CD4-positive, CD25-positive, alpha-beta regulatory T cell (primary cell): ENCODE data around the gene SPECC1. TPM values are rescaled to one million over a fixed set of nuclear protein-coding genes. Genes with fewer than 3 reads are reported as not detected.
A peak's percentile ranks its signal among the peaks of the same experiment; 100 is the strongest.
"Not testable (repeated sequence)": the region's sequence is repeated elsewhere in the genome, so short reads cannot be mapped to it uniquely, and the experiment has no call there.

Source experiments
- ATAC-seq, 2 donors: fragments of 150-1000 bp; cut with Tn5 transposase; one replicate each; pipeline ENCODE4 v1.10.0; 2021; ENCODE audit warnings: low read depth in 2 of 2, moderate number of reproducible peaks in 2 of 2, moderate library complexity in 1 of 2
- DNase-seq, 3 donors: peaks; one replicate each; pipeline versions ENCODE4 v3.0.0 to v3.0.0-alpha.2; 2012 to 2022; ENCODE audit warnings: mixed read lengths in 1 of 3
- H3K27ac ChIP-seq: one replicate; pipeline ENCODE4 v1.7.0; 2013; ENCODE audit warnings: mild to moderate bottlenecking, low read length; ENCODE audit not compliant: insufficient read depth, poor library complexity, severe bottlenecking
- H3K27me3 ChIP-seq: one replicate; pipeline ENCODE4 v1.7.0; 2013; ENCODE audit warnings: low read length; ENCODE audit not compliant: control insufficient read depth, insufficient read depth
- H3K36me3 ChIP-seq: one replicate; pipeline ENCODE4 v1.7.0; 2013; ENCODE audit warnings: mild to moderate bottlenecking, low read length, moderate library complexity; ENCODE audit not compliant: control insufficient read depth, insufficient read depth
- H3K4me1 ChIP-seq: 2 replicates; pipeline ENCODE4 v1.7.0; 2013; ENCODE audit warnings: mild to moderate bottlenecking, low read length; ENCODE audit not compliant: insufficient read depth, control insufficient read depth, poor library complexity, severe bottlenecking
- H3K4me3 ChIP-seq: one replicate; pipeline ENCODE4 v1.7.0; 2013; ENCODE audit warnings: low read depth, mild to moderate bottlenecking, low read length, moderate library complexity
- H3K9me3 ChIP-seq, 2 experiments: 1 replicate in 1 of 2; 2 replicates in 1 of 2; pipeline ENCODE4 v1.7.0; 2013; ENCODE audit warnings: low read length in 2 of 2, mild to moderate bottlenecking in 1 of 2, moderate library complexity in 1 of 2; ENCODE audit not compliant: control insufficient read depth in 2 of 2
- H3K27ac Mint-ChIP-seq, 3 donors: one replicate each; pipeline ENCODE4 v1.8.0; 2020 to 2022; ENCODE audit warnings: mild to moderate bottlenecking in 3 of 3, mixed read lengths in 3 of 3, moderate library complexity in 2 of 3
- H3K27me3 Mint-ChIP-seq: one replicate; pipeline ENCODE4 v1.8.0; 2022; ENCODE audit warnings: mild to moderate bottlenecking, mixed read lengths
- H3K36me3 Mint-ChIP-seq: one replicate; pipeline ENCODE4 v1.8.0; 2020; ENCODE audit warnings: mixed read lengths
- H3K4me1 Mint-ChIP-seq, 4 donors: one replicate each; pipeline ENCODE4 v1.8.0; 2020 to 2022; ENCODE audit warnings: mixed read lengths in 4 of 4, mild to moderate bottlenecking in 1 of 4
- H3K4me3 Mint-ChIP-seq, 4 donors: one replicate each; pipeline ENCODE4 v1.8.0; 2020 to 2022; ENCODE audit warnings: mild to moderate bottlenecking in 4 of 4, mixed read lengths in 4 of 4, moderate library complexity in 3 of 4
- H3K9me3 Mint-ChIP-seq, 7 donors: one replicate each; pipeline ENCODE4 v1.8.0; 2020 to 2022; ENCODE audit warnings: mixed read lengths in 7 of 7, mild to moderate bottlenecking in 3 of 7, moderate library complexity in 2 of 7
- polyA plus RNA-seq, 4 donors: library from polyadenylated mRNA; unstranded; fragments of 300-500 nt; fragmentation: Illumina TruSeq; gene quantifications; one replicate each; pipeline ENCODE4 v1.2.3, GENCODE V29; 2021
- total RNA-seq: library from RNA; stranded (reverse); gene quantifications from one replicate; pipeline ENCODE4 v1.2.3, GENCODE V29; 2022

Gene SPECC1
- total and polyA plus RNA-seq, 5 donors from 2014 or later = 0.62 to 6.5 (median 1.2) TPM

GRCh38 chr17:20224379-20224778 is 215.2 kb downstream of the SPECC1 start:
- Histone ChIP-seq H3K36me3 (no peaks in the 10 kb centered on the region), H3K4me1 (no peaks in the 10 kb centered on the region), H3K27ac (no peak overlapping the region), H3K9me3 (no peaks in the 10 kb centered on the region), H3K4me3 (no peak overlapping the region), H3K27me3 (no peaks in the 10 kb centered on the region)
- Mint-ChIP-seq H3K4me3 (no peak overlapping the region), H3K4me1 (peaks cover 0 to 10% (median 3%) of the 10 kb centered on the region in 4 donors), H3K27ac (no peak overlapping the region), H3K36me3 (peaks cover 6% of the 10 kb centered on the region), H3K27me3 (peaks cover 4% of the 10 kb centered on the region), H3K9me3 (peaks cover 0 to 2% (median 0%) of the 10 kb centered on the region in 7 donors)
- ATAC-seq = no peak
- no peak for DNase-seq

GRCh38 chr17:20225162-20226115 is 216.3 kb downstream of the SPECC1 start:
- H3K27me3 ChIP-seq = no peaks in the 10 kb centered on the region
- Mint-ChIP-seq H3K36me3 (peaks cover 6% of the 10 kb centered on the region), H3K4me1 (peaks cover 0 to 10% (median 2%) of the 10 kb centered on the region in 4 donors), H3K4me3 (no peak overlapping the region), H3K9me3 (peaks cover 0 to 2% (median 0%) of the 10 kb centered on the region in 7 donors), H3K27me3 (peaks cover 4% of the 10 kb centered on the region), H3K27ac (no peak overlapping the region)
- no peak for DNase-seq
- H3K27ac ChIP-seq = no peak overlapping the region
- H3K4me1 ChIP-seq = no peaks in the 10 kb centered on the region
- no peak for ATAC-seq
- no peaks in the 10 kb centered on the region for H3K9me3 ChIP-seq
- H3K4me3 ChIP-seq = no peak overlapping the region
- no peaks in the 10 kb centered on the region for H3K36me3 ChIP-seq

- Histone ChIP-seq H3K36me3 (no peaks in the 10 kb centered on the region), H3K4me3 (no peak overlapping the region), H3K4me1 (no peaks in the 10 kb centered on the region), H3K9me3 (no peaks in the 10 kb centered on the region), H3K27ac (no peak overlapping the region), H3K27me3 (no peaks in the 10 kb centered on the region)
- DNase-seq = peak; percentile 38 to 83 (median 65)
- Mint-ChIP-seq H3K27me3 (no peaks in the 10 kb centered on the region), H3K27ac (no peak overlapping the region), H3K9me3 (peaks cover 0 to 2% (median 0%) of the 10 kb centered on the region in 7 donors), H3K36me3 (peaks cover 6% of the 10 kb centered on the region), H3K4me1 (peaks cover 0 to 10% (median 2%) of the 10 kb centered on the region in 4 donors), H3K4me3 (no peak overlapping the region)
- ATAC-seq = peak; percentile 76 to 78
Measured at GRCh38 chr17:20226814-20227482, 217.8 kb downstream of the SPECC1 start.

- not testable (repeated sequence) for DNase-seq, H3K4me1 ChIP-seq, ATAC-seq, H3K36me3 Mint-ChIP-seq, H3K27ac Mint-ChIP-seq, H3K27me3 Mint-ChIP-seq, H3K36me3 ChIP-seq, H3K4me3 ChIP-seq, H3K9me3 Mint-ChIP-seq, H3K27ac ChIP-seq, H3K27me3 ChIP-seq, H3K9me3 ChIP-seq, H3K4me1 Mint-ChIP-seq
- peak overlapping the region in 1 of 4 donors; percentile 49 for H3K4me3 Mint-ChIP-seq
Measured at GRCh38 chr17:20227720-20228370, 218.7 kb downstream of the SPECC1 start.

GRCh38 chr17:20228410-20228809 is 219.3 kb downstream of the SPECC1 start:
- H3K36me3 ChIP-seq = no peaks in the 10 kb centered on the region
- H3K4me1 Mint-ChIP-seq = peaks cover 0 to 10% (median 2%) of the 10 kb centered on the region in 4 donors
- H3K9me3 ChIP-seq = no peaks in the 10 kb centered on the region
- H3K4me1 ChIP-seq = no peaks in the 10 kb centered on the region
- H3K27ac Mint-ChIP-seq = no peak overlapping the region
- DNase-seq = no peak
- no peak overlapping the region for H3K4me3 ChIP-seq
- ATAC-seq = no peak
- H3K27me3 ChIP-seq = no peaks in the 10 kb centered on the region
- H3K9me3 Mint-ChIP-seq = no peaks in the 10 kb centered on the region
- peaks cover 6% of the 10 kb centered on the region for H3K36me3 Mint-ChIP-seq
- H3K27ac ChIP-seq = no peak overlapping the region
- no peak overlapping the region for H3K4me3 Mint-ChIP-seq
- H3K27me3 Mint-ChIP-seq = no peaks in the 10 kb centered on the region

- no peak overlapping the region for H3K27ac ChIP-seq
- no peak overlapping the region for H3K27ac Mint-ChIP-seq
- H3K9me3 ChIP-seq = no peaks in the 10 kb centered on the region
- no peaks in the 10 kb centered on the region for H3K27me3 Mint-ChIP-seq
- no peak for ATAC-seq
- peaks cover 3% of the 10 kb centered on the region for H3K36me3 Mint-ChIP-seq
- H3K4me1 ChIP-seq = no peaks in the 10 kb centered on the region
- no peaks in the 10 kb centered on the region for H3K9me3 Mint-ChIP-seq
- no peak for DNase-seq
- no peaks in the 10 kb centered on the region for H3K36me3 ChIP-seq
- no peak overlapping the region for H3K4me3 Mint-ChIP-seq
- no peaks in the 10 kb centered on the region for H3K27me3 ChIP-seq
- peaks cover 0 to 10% (median 4%) of the 10 kb centered on the region in 4 donors for H3K4me1 Mint-ChIP-seq
- H3K4me3 ChIP-seq = no peak overlapping the region
Measured at GRCh38 chr17:20228860-20229259, 219.7 kb downstream of the SPECC1 start.

- no peak for ATAC-seq
- no peak overlapping the region for H3K4me3 Mint-ChIP-seq
- no peaks in the 10 kb centered on the region for H3K36me3 Mint-ChIP-seq
- no peak overlapping the region for H3K27ac ChIP-seq
- H3K36me3 ChIP-seq = no peaks in the 10 kb centered on the region
- no peaks in the 10 kb centered on the region for H3K27me3 Mint-ChIP-seq
- peak overlapping the region in 1 of 3 donors; percentile 18 for H3K27ac Mint-ChIP-seq
- no peak overlapping the region for H3K4me3 ChIP-seq
- DNase-seq = no peak
- H3K4me1 Mint-ChIP-seq = peaks cover 9 to 26% (median 19%) of the 10 kb centered on the region in 4 donors
- no peaks in the 10 kb centered on the region for H3K27me3 ChIP-seq
- no peaks in the 10 kb centered on the region for H3K9me3 Mint-ChIP-seq
- H3K4me1 ChIP-seq = no peaks in the 10 kb centered on the region
- H3K9me3 ChIP-seq = no peaks in the 10 kb centered on the region
Measured at GRCh38 chr17:20230924-20231323, 221.8 kb downstream of the SPECC1 start.
